Naive thymus-derived CD4-positive, alpha-beta T cell (primary cell): ENCODE data around the gene PACSIN3. TPM values are rescaled to one million over a fixed set of nuclear protein-coding genes. Genes with fewer than 3 reads are reported as not detected.

Source experiments
- ATAC-seq: fragments of 150-1000 bp; cut with Tn5 transposase; 2 replicates; pipeline ENCODE4 v1.10.0; 2021; ENCODE audit warnings: mild to moderate bottlenecking, moderate library complexity
- CTCF ChIA-PET: fragments of 350-600 bp; sonication (Branson Sonifier 250); formaldehyde crosslinking; loops from one replicate; lab custom pipeline; 2021; ENCODE audit warnings: antibody characterized with exemption; lab: Charles Lee
- POLR2A ChIA-PET: fragments of 350-600 bp; sonication (Branson Sonifier 250); formaldehyde crosslinking; loops from one replicate; lab custom pipeline; 2021; ENCODE audit warnings: antibody characterized with exemption, inconsistent platforms; lab: Charles Lee
- DNase-seq, 9 donors: peaks; one replicate each; pipeline versions ENCODE4 v3.0.0 to v3.0.0-alpha.2; 2020 to 2022; ENCODE audit warnings: mixed read lengths in 1 of 9
- H3K27ac ChIP-seq: one replicate; pipeline ENCODE4 v1.7.0; 2013; ENCODE audit warnings: mild to moderate bottlenecking, low read depth, low read length, moderate library complexity
- H3K27me3 ChIP-seq, 2 donors: one replicate each; pipeline ENCODE4 v1.7.0; 2013; ENCODE audit warnings: low read length in 2 of 2, mild to moderate bottlenecking in 2 of 2, moderate library complexity in 2 of 2; ENCODE audit not compliant: control insufficient read depth in 2 of 2, insufficient read depth in 2 of 2
- H3K36me3 ChIP-seq, 3 experiments: 1 replicate in 2 of 3; 2 replicates in 1 of 3; pipeline ENCODE4 v1.7.0; 2013; ENCODE audit warnings: low read length in 3 of 3, mild to moderate bottlenecking in 3 of 3, moderate library complexity in 1 of 3; ENCODE audit not compliant: insufficient read depth in 3 of 3, control insufficient read depth in 2 of 3
- H3K4me1 ChIP-seq, 2 donors: one replicate each; pipeline ENCODE4 v1.7.0; 2013; ENCODE audit warnings: low read length in 2 of 2, mild to moderate bottlenecking in 2 of 2, moderate library complexity in 1 of 2; ENCODE audit not compliant: control insufficient read depth in 2 of 2, insufficient read depth in 2 of 2
- H3K4me3 ChIP-seq: 2 replicates; pipeline ENCODE4 v1.7.0; 2013; ENCODE audit warnings: mild to moderate bottlenecking, low read length
- H3K9me3 ChIP-seq, 3 experiments: 1 replicate in 2 of 3; 2 replicates in 1 of 3; pipeline ENCODE4 v1.7.0; 2013; ENCODE audit warnings: low read length in 3 of 3; ENCODE audit not compliant: control insufficient read depth in 2 of 3
- H3K27ac Mint-ChIP-seq, 9 donors: one replicate each; pipeline ENCODE4 v1.8.0; 2020 to 2022; ENCODE audit warnings: mixed read lengths in 9 of 9, mild to moderate bottlenecking in 8 of 9, moderate library complexity in 5 of 9, inconsistent platforms in 2 of 9
- H3K27me3 Mint-ChIP-seq, 5 donors: one replicate each; pipeline ENCODE4 v1.8.0; 2021 to 2022; ENCODE audit warnings: mixed read lengths in 5 of 5, mild to moderate bottlenecking in 1 of 5
- H3K36me3 Mint-ChIP-seq, 5 donors: one replicate each; pipeline ENCODE4 v1.8.0; 2020 to 2022; ENCODE audit warnings: mixed read lengths in 5 of 5, mild to moderate bottlenecking in 3 of 5, inconsistent platforms in 1 of 5
- H3K4me1 Mint-ChIP-seq, 7 donors: one replicate each; pipeline ENCODE4 v1.8.0; 2020 to 2022; ENCODE audit warnings: mixed read lengths in 7 of 7, mild to moderate bottlenecking in 3 of 7, inconsistent platforms in 1 of 7
- H3K4me3 Mint-ChIP-seq, 10 donors: one replicate each; pipeline ENCODE4 v1.8.0; 2020 to 2022; ENCODE audit warnings: mild to moderate bottlenecking in 10 of 10, mixed read lengths in 10 of 10, moderate library complexity in 6 of 10, inconsistent platforms in 2 of 10
- H3K9me3 Mint-ChIP-seq, 11 donors: one replicate each; pipeline ENCODE4 v1.8.0; 2020 to 2022; ENCODE audit warnings: mixed read lengths in 11 of 11, mild to moderate bottlenecking in 4 of 11, inconsistent platforms in 1 of 11, moderate library complexity in 1 of 11
- intact Hi-C, 2 donors: fragments of 100-400 bp; cut with micrococcal nuclease; formaldehyde crosslinking; loops; one replicate each; pipeline ENCODE4 v1.15.1; 2023
- polyA plus RNA-seq, 2 donors: library from polyadenylated mRNA; unstranded; fragments of 300-500 nt; fragmentation: Illumina TruSeq; gene quantifications; one replicate each; pipeline ENCODE4 v1.2.3, GENCODE V29; 2021
- total RNA-seq, 6 experiments: library from RNA in 5 of 6; stranded (reverse) in 5 of 6; gene quantifications; 1 replicate in 5 of 6; 2 replicates in 1 of 6; pipeline ENCODE4 v1.2.3 and lab custom pipeline; 2021 to 2026

The PACSIN3 gene
- total RNA-seq (1 to 10 TPM in 1 of 5 experiments, under 1 TPM in 1, not detected in 3; 0.34 to 4.3 TPM), polyA plus RNA-seq (under 1 TPM in 1 of 2 donors, not detected in 1; 0.82 TPM), total RNA-seq (lab: John Stamatoyannopoulos, UW) (not detected)

- Histone ChIP-seq H3K4me3 (peak within 1 kb of the TSS; percentile 54), H3K36me3 (no peaks in the 10 kb centered on the region), H3K27me3 (peaks cover 0 to 14% of the 10 kb centered on the region in 2 donors), H3K9me3 (no peaks in the 10 kb centered on the region), H3K4me1 (peaks cover 7 to 12% of the 10 kb centered on the region in 2 donors), H3K27ac (no peak within 1 kb of the TSS)
- H3K4me1 Mint-ChIP-seq, result peaks cover 0 to 9% (median 5%) of the 10 kb centered on the region in 7 donors
- peaks cover 4 to 43% (median 13%) of the 10 kb centered on the region in 5 donors for H3K27me3 Mint-ChIP-seq
- intact Hi-C loops, result loop anchor here (1.0 kb wide), 3 partner anchors 9 to 83 kb away; partner anchors contain the start of gene DDB2 (in 1 of the 2)
- ATAC-seq (peak; percentile 75), DNase-seq (peak in 6 of 9 donors; percentile 16 to 66 (median 22))
- H3K27ac Mint-ChIP-seq, result peak within 1 kb of the TSS in 4 of 9 donors; percentile 17 to 83 (median 27)
- no peaks in the 10 kb centered on the region for H3K36me3 Mint-ChIP-seq
- H3K4me3 Mint-ChIP-seq, result peak within 1 kb of the TSS; percentile 79 to 89 (median 82)
- POLR2A ChIA-PET, result interaction anchor here (0.9 to 2.4 kb wide), 5 partner anchors 8 to 82 kb away, joined by 3 to 13 read pairs (median 4); partner anchors contain the start of gene DDB2
- H3K9me3 Mint-ChIP-seq, result peaks cover 0 to 2% (median 0%) of the 10 kb centered on the region in 11 donors
- CTCF ChIA-PET, result interaction anchor here (0.7 to 0.8 kb wide), 3 partner anchors 10 to 56 kb away, joined by 3 to 4 read pairs (median 4); partner anchors contain the start of genes ARFGAP2 and DDB2
These were observed at the start of gene PACSIN3 for GRCh38 chr11:47186076-47186699. TSS of gene PACSIN3 (minus strand) at chr11:47186434. CDS start at chr11:47182727, 3,707 bp downstream.

- peaks cover 5 to 13% of the 10 kb centered on the region in 2 donors for H3K4me1 ChIP-seq
- ATAC-seq (no peak), DNase-seq (no peak)
- H3K4me3 ChIP-seq, result peak overlapping the region; percentile 38
- no peaks in the 10 kb centered on the region for H3K9me3 ChIP-seq
- Mint-ChIP-seq H3K4me1 (peaks cover 9 to 34% (median 30%) of the 10 kb centered on the region in 7 donors), H3K36me3 (peaks cover 0 to 34% (median 10%) of the 10 kb centered on the region in 5 donors), H3K4me3 (peak overlapping the region in 9 of 10 donors; percentile 58 to 90 (median 80)), H3K9me3 (no peaks in the 10 kb centered on the region), H3K27ac (peak overlapping the region; percentile 10 to 99 (median 94)), H3K27me3 (no peaks in the 10 kb centered on the region)
- no peaks in the 10 kb centered on the region for H3K27me3 ChIP-seq
- POLR2A ChIA-PET, result interaction anchor here (0.5 to 4.8 kb wide), 15 partner anchors 9 to 343 kb away, joined by 3 to 59 read pairs (median 4); partner anchors contain the start of genes ACP2, DDB2, KBTBD4 and MADD
- H3K27ac ChIP-seq, result peak overlapping the region; percentile 81
- H3K36me3 ChIP-seq, result peaks cover 0 to 23% (median 4%) of the 10 kb centered on the region in 3 experiments
- intact Hi-C loops, result no loop called here
- CTCF ChIA-PET, result interaction anchor here (1.0 to 3.4 kb wide), 9 partner anchors 7 to 219 kb away, joined by 3 to 15 read pairs (median 5); partner anchors contain the start of genes ACP2, ARFGAP2 and DDB2
These were observed 48.9 kb upstream of the PACSIN3 start for GRCh38 chr11:47235163-47235562.

GRCh38 chr11:47234669-47235100, 48.5 kb upstream of the PACSIN3 start:
- H3K27ac Mint-ChIP-seq, result peak overlapping the region; percentile 77 to 99 (median 94)

DNA sequence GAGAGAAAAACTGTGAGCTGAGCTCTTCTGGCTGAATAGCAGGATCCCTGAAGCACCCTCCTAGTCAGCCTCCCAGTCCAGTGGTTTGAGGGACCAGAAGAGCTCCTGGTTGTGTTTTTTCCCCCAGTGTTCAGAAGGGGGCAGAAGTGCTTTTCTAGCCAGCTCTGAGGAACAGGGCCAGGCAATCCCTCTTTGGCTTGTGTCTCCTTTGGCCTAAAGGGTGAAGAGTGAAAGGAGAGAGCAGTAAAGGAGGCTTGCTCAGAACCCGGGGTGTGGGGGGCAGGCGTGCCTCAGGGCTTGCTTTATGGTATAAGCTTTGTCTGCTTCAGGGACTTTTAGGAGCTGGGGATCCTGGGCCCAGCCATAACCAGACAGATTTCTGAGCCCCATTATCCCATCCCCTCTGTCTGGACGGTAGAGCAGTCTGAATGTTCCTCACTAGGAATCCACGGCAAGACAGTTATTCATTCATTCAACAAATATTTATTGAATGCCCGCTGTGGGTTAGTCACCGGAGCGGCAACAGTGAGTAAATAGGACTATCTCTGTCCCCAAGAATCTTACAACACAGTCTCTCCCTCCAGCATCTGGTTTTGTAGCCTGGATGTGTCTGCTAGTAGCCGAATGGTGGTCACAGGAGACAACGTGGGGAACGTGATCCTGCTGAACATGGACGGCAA, 47.9 kb upstream of the PACSIN3 start:
- POLR2A ChIA-PET, result interaction anchor here (0.6 to 4.8 kb wide), 16 partner anchors 10 to 310 kb away, joined by 3 to 59 read pairs (median 5); partner anchors contain the start of genes ACP2, DDB2, MADD and PSMC3
- no peaks in the 10 kb centered on the region for H3K27me3 ChIP-seq
- peaks cover 0 to 32% (median 4%) of the 10 kb centered on the region in 5 donors for H3K36me3 Mint-ChIP-seq
- ATAC-seq, result peak; percentile 8
- H3K36me3 ChIP-seq, result peaks cover 0 to 14% (median under 1%) of the 10 kb centered on the region in 3 experiments
- peak in 6 of 9 donors; percentile 17 to 46 (median 32) for DNase-seq
- H3K27ac ChIP-seq, result peak overlapping the region; percentile 81
- CTCF ChIA-PET, result interaction anchor here (0.5 to 3.4 kb wide), 11 partner anchors 8 to 798 kb away, joined by 3 to 15 read pairs (median 5); partner anchors contain the start of genes ACP2, ARFGAP2 and DDB2
- H3K27ac Mint-ChIP-seq, result peak overlapping the region; percentile 77 to 99 (median 94)
- no peaks in the 10 kb centered on the region for H3K27me3 Mint-ChIP-seq
- H3K4me3 ChIP-seq, result peak overlapping the region; percentile 38
- peaks cover 5 to 13% of the 10 kb centered on the region in 2 donors for H3K4me1 ChIP-seq
- intact Hi-C loops, result loop anchor here in 1 of 2 donors (1.0 kb wide), 4 partner anchors 14 to 220 kb away; partner anchors contain the start of gene ACP2
- no peaks in the 10 kb centered on the region for H3K9me3 ChIP-seq
- peak overlapping the region; percentile 35 to 90 (median 80) for H3K4me3 Mint-ChIP-seq
- no peaks in the 10 kb centered on the region for H3K9me3 Mint-ChIP-seq
- peaks cover 11 to 34% (median 30%) of the 10 kb centered on the region in 7 donors for H3K4me1 Mint-ChIP-seq

More at GRCh38 chr11:47234669-47235100, 48.5 kb upstream of the PACSIN3 start:
- peak in 8 of 9 donors; percentile 30 to 96 (median 78) for DNase-seq
- H3K36me3 ChIP-seq, result peaks cover 0 to 18% (median 4%) of the 10 kb centered on the region in 3 experiments
- Mint-ChIP-seq H3K4me3 (peak overlapping the region; percentile 58 to 90 (median 80)), H3K9me3 (no peaks in the 10 kb centered on the region), H3K36me3 (peaks cover 0 to 30% (median 5%) of the 10 kb centered on the region in 5 donors), H3K4me1 (peaks cover 9 to 34% (median 30%) of the 10 kb centered on the region in 7 donors), H3K27me3 (no peaks in the 10 kb centered on the region)
- ATAC-seq, result peak; percentile 96
- peak overlapping the region; percentile 38 for H3K4me3 ChIP-seq
- ChIA-PET CTCF (interaction anchor here (0.5 to 3.4 kb wide), 11 partner anchors 8 to 798 kb away, joined by 3 to 15 read pairs (median 5); partner anchors contain the start of genes ACP2, ARFGAP2 and DDB2), POLR2A (interaction anchor here (0.9 to 4.8 kb wide), 14 partner anchors 9 to 192 kb away, joined by 3 to 59 read pairs (median 4); partner anchors contain the start of genes ACP2, DDB2, MADD and PSMC3)
- no peaks in the 10 kb centered on the region for H3K9me3 ChIP-seq
- H3K4me1 ChIP-seq, result peaks cover 5 to 13% of the 10 kb centered on the region in 2 donors
- peak overlapping the region; percentile 81 for H3K27ac ChIP-seq
- no peaks in the 10 kb centered on the region for H3K27me3 ChIP-seq
- intact Hi-C loops, result loop anchor here in 1 of 2 donors (1.0 kb wide), 4 partner anchors 14 to 220 kb away; partner anchors contain the start of gene ACP2

DNA sequence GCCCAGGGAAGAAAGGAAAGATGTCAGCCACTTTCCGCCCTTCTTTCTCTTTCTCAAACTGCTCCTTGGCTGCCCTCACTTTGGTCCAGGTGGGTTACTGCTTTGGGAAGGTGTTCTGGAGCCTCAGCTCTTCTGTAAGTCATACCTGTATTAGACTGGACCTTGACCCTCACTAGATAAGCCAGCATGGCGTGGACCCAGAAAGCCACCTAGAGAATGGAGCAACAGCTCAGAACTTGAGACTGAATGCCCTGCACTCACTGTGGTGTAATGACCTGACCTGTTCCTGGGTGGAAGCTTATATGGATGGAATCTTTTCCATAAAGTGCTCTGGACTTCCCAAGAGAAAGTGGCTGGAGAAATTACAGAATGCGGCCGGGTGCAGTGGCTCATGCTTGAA, 46.8 kb upstream of the PACSIN3 start:
- ATAC-seq, result no peak
- H3K9me3 Mint-ChIP-seq, result no peaks in the 10 kb centered on the region
- CTCF ChIA-PET, result interaction anchor here (0.6 to 2.8 kb wide), 7 partner anchors 9 to 179 kb away, joined by 3 to 14 read pairs (median 4); partner anchors contain the start of gene DDB2
- peaks cover 0 to 34% (median 9%) of the 10 kb centered on the region in 5 donors for H3K36me3 Mint-ChIP-seq
- Histone ChIP-seq H3K4me1 (peaks cover 5 to 13% of the 10 kb centered on the region in 2 donors), H3K36me3 (peaks cover 0 to 7% (median 0%) of the 10 kb centered on the region in 3 experiments), H3K27ac (no peak overlapping the region), H3K9me3 (no peaks in the 10 kb centered on the region), H3K4me3 (no peak overlapping the region), H3K27me3 (no peaks in the 10 kb centered on the region)
- H3K27me3 Mint-ChIP-seq, result no peaks in the 10 kb centered on the region
- peak overlapping the region in 5 of 9 donors; percentile 14 to 99 (median 28) for H3K27ac Mint-ChIP-seq
- H3K4me1 Mint-ChIP-seq, result peaks cover 11 to 34% (median 31%) of the 10 kb centered on the region in 7 donors
- H3K4me3 Mint-ChIP-seq, result no peak overlapping the region
- DNase-seq, result no peak
- intact Hi-C loops, result no loop called here
- POLR2A ChIA-PET, result interaction anchor here (0.8 to 4.8 kb wide), 6 partner anchors 18 to 40 kb away, joined by 3 to 59 read pairs (median 5); partner anchors contain the start of genes DDB2, MADD and NR1H3
